Measurements from ENCODE around the gene SLC30A3.
A peak's percentile ranks its signal among the peaks of the same experiment; 100 is the strongest.
"Not testable (repeated sequence)": the region's sequence is repeated elsewhere in the genome, so short reads cannot be mapped to it uniquely, and the experiment has no call there.

Gene SLC30A3

GRCh38 chr2:27262379-27263286 is at the start of gene SLC30A3:
SLC30A3 (minus strand) TSS chr2:27263047; CDS start chr2:27262906, 141 bp downstream.
- DNase-seq (ENCODE audit: low read depth) = peak; percentile 54

GRCh38 chr2:27312152-27312551 is 49.3 kb upstream of the SLC30A3 start:
- no peak for DNase-seq (ENCODE audit: low read depth)

GRCh38 chr2:27309651-27310050 is 46.8 kb upstream of the SLC30A3 start:
- no peak for DNase-seq (ENCODE audit: low read depth)

GRCh38 chr2:27308359-27308881 is 45.6 kb upstream of the SLC30A3 start, which contains the start of gene UCN:
UCN (minus strand) TSS chr2:27308445; CDS start chr2:27307895, 550 bp downstream.
- DNase-seq (ENCODE audit: low read depth) = no peak

- DNase-seq (ENCODE audit: low read depth) = no peak
These were observed 44.9 kb upstream of the SLC30A3 start for GRCh38 chr2:27307545-27308358.

GRCh38 chr2:27307287-27307544 is 44.4 kb upstream of the SLC30A3 start:
- no peak for DNase-seq (ENCODE audit: low read depth)

GRCh38 chr2:27306573-27307286 is 43.9 kb upstream of the SLC30A3 start:
- no peak for DNase-seq (ENCODE audit: low read depth)

GRCh38 chr2:27306136-27306535 is 43.3 kb upstream of the SLC30A3 start:
- DNase-seq (ENCODE audit: low read depth) = no peak

GRCh38 chr2:27305516-27305915 is 42.7 kb upstream of the SLC30A3 start:
- DNase-seq (ENCODE audit: low read depth) = no peak

- DNase-seq (ENCODE audit: low read depth) = no peak
These were observed 41.8 kb upstream of the SLC30A3 start for GRCh38 chr2:27304488-27305240.

- DNase-seq (ENCODE audit: low read depth) = no peak
These were observed 40.5 kb upstream of the SLC30A3 start for GRCh38 chr2:27303093-27304025.

GRCh38 chr2:27300606-27301005 is 37.8 kb upstream of the SLC30A3 start:
- DNase-seq (ENCODE audit: low read depth) = not testable (repeated sequence)

- DNase-seq (ENCODE audit: low read depth) = no peak
These were observed 35.7 kb upstream of the SLC30A3 start for GRCh38 chr2:27298391-27299080.

GRCh38 chr2:27297195-27297594 is 34.3 kb upstream of the SLC30A3 start:
- DNase-seq (ENCODE audit: low read depth) = no peak

GRCh38 chr2:27296481-27296880 is 33.6 kb upstream of the SLC30A3 start:
- no peak for DNase-seq (ENCODE audit: low read depth)

- DNase-seq (ENCODE audit: low read depth) = no peak
These were observed 32.1 kb upstream of the SLC30A3 start for GRCh38 chr2:27294928-27295327.

- no peak for DNase-seq (ENCODE audit: low read depth)
These were observed 29.0 kb upstream of the SLC30A3 start for GRCh38 chr2:27291865-27292264.

GRCh38 chr2:27290549-27290948 is 27.7 kb upstream of the SLC30A3 start:
- DNase-seq (ENCODE audit: low read depth) = no peak

- no peak for DNase-seq (ENCODE audit: low read depth)
These were observed 25.8 kb upstream of the SLC30A3 start for GRCh38 chr2:27288610-27289009.

- no peak for DNase-seq (ENCODE audit: low read depth)
These were observed 22.6 kb upstream of the SLC30A3 start for GRCh38 chr2:27285481-27285880.

Data from activated T-helper 9 cell treated with anti-CD3 and anti-CD28 coated beads, Interleukin-2, amount 50 U/mL, for 16 hours (primary cell).